ENCODE data around the gene THSD4. TPM values are rescaled to one million over a fixed set of nuclear protein-coding genes. Genes with fewer than 3 reads are reported as not detected.
A peak's percentile ranks its signal among the peaks of the same experiment; 100 is the strongest.

Gene THSD4
- total RNA-seq, 1 donor from 2014 or later: 21.1 TPM

DNA sequence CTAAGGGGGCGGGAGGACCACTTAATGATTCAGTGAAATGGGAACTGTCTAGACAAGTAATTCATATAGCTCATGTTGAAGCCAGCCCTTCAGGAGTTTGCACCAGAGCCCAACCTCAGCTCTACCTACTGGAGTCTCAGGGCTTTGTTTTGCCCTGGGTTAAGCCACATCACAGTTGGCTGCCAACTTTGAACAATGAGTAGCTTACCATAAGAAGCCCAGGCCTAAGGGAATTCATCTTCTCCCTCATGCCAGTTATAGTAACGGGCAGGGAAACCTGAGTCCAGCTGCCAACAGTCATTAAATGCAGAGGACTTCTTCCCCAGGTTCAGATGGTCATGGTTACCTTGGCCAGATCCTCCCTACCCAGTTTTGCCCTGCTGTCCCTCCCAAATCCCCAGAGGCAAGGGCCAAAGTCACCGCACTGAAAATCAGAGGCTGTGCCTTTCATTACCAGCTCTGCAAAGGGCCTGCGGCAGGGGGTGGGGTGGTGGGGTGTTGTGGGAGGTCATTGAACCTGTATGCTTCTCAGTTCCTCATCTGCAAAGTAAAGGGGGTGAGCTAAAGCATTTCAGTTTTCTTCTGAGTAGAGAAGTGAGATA, 392.9 kb downstream of the THSD4 start:
- intact Hi-C loops (cut with DNase I): no loop called here
- no peak for ATAC-seq
- no peak for DNase-seq (ENCODE audit: low spot score)

DNA sequence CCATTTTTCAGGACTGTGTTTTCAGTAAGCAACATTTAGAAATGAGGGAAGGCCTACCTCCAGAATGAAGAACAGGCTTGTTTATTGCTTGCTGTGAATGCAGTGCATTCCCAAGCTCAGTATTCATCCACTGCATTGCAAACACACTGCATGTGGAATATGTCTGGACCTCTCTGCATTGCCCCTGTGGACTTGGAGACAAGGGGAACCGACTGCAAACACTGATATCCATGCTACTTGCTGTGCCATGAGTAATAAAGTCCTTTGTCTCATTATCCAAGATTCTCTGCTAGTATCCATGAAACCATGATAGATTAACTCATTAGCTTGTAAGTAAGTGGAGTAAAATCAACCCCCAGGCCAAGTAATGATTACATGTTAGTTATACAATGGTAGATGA, 393.9 kb downstream of the THSD4 start:
- intact Hi-C loops (cut with DNase I): no loop called here
- ATAC-seq (no peak), DNase-seq (ENCODE audit: low spot score) (no peak)

DNA sequence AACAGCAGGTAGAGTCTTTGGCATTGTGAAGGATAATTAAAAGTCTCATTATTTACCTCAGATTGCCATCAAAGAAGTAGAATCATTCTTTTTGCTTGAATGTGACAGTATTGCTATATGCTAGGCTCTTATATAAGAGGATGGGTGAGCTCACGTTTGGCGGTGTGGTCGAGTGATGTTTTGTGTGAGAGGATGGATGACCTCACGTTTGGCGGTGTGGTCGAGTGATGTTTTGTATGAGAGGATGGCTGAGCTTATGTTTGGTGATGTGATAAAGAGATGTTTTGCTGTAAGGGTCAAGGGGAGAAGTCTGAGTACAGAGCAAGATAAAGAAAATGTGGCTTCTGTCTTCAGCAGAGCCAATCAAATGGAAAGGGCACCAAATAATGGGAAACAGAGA, 395.5 kb downstream of the THSD4 start:
- intact Hi-C loops (cut with DNase I): no loop called here
- ATAC-seq (no peak), DNase-seq (ENCODE audit: low spot score) (no peak)

DNA sequence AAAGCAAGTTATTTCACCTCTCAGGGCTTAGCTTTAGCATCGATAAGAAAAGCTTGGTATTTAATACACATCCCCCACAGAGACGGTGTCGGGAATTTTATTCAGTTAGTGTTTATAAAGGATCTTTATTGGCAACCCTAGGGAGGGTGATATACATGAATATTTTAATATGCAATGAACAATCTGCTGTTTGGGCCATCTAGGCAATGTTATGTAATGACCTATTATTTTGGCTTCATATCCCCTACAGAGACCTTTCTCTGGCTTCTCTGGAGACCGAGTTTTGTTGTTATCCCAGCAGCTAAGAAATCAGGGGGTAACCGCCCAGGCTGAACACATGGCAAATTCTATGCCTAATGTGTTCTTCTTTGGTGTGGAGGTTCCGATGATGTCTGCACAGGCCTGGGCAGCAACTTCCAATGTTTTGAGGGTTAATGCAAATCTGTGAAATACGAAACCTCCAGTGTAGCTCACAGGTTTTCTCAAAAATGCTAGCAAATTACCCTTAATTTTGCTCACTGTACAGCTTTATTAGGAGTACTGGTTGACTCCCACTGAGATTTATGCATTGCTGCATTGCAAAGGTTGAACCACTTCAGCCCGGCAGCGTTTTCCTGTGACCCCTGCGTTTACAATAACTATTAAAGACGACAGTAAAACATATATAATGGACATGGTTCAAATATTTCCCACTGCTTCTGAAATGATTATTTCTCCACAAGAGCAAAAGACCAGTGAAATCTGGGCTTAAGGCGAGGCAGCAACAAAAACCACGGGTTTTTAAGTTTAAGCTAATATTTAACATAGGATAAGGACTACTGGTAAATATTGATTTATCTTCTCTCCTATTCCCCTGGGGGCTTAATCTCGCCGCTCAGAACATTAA, 396.8 kb downstream of the THSD4 start:
- intact Hi-C loops (cut with DNase I): no loop called here
- no peak for ATAC-seq
- no peak for DNase-seq (ENCODE audit: low spot score)

DNA sequence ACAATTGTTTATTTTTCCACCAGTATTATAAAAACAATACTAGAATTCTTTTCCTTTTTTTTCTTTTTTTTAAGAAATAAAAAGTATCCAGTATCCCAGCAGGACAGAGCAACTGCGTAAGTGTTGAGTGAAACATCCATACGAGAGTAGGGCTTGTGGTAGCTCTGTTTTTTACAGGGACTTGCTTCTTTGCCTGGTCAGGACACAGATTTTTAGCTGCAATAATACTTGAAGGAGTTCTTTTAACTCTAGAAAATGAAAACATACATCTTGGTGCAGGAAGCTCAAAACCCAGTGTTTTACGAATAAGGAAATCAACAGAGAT, 397.4 kb downstream of the THSD4 start:
- ATAC-seq: peak; percentile 53
- intact Hi-C loops (cut with DNase I): no loop called here
- no peak for DNase-seq (ENCODE audit: low spot score)

DNA sequence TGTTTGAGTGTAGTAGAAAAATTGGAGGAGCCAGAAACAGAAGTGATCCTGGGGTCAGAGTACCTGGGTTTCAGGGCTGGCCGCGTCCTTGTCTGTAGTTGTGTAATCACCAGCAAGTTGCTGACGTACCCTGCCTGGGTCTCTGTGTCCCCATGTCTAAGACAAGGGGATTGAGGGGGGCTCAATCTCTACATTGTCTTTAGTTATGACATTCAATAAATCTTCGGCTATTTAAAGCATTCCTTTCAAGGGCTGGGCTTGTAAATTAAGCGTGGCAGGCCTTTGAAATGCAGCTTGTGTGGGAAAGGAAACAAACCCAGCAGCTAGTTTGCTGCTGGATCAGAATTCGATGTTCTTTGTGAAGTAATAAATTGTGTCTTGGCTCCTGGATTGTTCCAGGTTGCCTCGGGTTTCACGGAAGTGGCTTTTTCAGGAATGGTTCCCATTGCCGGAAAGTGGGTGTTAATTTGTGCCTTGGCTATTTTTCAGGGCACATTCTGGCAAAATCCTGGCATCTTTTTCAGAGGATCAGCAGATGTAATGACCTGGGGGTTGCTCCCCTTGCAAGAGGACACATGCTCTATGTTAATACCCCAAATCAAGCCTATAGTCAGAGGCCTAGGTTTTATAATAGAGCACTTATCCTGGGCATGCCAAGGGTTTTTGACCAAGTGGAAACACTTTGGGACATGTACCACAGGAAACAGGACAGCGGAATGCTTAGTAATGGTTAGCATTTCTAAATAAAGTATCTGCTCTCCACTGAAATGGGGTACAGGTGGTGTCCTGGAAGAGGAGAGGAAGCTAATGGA, 400.3 kb downstream of the THSD4 start:
- DNase-seq (ENCODE audit: low spot score): no peak
- ATAC-seq: peak; percentile 33
- intact Hi-C loops (cut with DNase I): no loop called here

DNA sequence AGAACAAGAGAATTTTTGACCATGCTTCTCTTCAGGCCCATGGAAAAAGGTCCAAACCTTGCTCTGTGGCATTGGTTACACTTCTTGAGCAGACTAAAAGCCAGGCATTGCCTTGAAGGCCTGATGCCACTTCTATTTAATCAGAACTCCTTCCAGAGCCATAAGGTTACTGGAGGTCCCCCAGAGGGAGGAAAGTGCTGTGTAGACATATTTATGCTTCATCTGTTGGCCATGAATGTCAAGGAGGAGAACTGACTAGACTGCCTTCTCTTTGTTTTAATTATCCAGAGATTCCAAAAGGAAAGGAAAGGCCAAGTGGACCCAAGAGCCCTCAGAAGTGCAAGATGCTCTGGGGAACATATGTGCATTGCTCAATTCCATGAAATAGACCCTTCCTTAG, 402.5 kb downstream of the THSD4 start:
- DNase-seq (ENCODE audit: low spot score): no peak
- intact Hi-C loops (cut with DNase I): no loop called here
- ATAC-seq: no peak

DNA sequence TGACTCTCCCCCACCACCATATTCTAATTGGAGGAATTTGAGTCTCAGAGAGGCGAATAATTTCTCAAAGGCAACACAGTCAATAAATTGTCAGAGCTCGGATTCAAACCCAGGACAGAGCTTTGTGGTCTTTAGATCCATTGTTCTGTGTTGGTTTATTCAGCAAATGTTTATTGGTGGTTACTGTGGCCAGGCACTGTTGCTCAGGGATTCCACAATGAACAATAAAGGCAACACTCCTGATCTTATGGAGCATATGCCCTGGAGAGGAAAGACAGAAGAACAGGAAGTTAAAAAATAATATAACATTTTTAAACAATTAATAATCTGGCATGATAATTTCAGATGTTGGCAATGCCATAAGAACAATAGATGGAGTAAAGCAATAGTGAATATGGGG, 403.4 kb downstream of the THSD4 start:
- DNase-seq (ENCODE audit: low spot score) (no peak), ATAC-seq (no peak)
- intact Hi-C loops (cut with DNase I): no loop called here

DNA sequence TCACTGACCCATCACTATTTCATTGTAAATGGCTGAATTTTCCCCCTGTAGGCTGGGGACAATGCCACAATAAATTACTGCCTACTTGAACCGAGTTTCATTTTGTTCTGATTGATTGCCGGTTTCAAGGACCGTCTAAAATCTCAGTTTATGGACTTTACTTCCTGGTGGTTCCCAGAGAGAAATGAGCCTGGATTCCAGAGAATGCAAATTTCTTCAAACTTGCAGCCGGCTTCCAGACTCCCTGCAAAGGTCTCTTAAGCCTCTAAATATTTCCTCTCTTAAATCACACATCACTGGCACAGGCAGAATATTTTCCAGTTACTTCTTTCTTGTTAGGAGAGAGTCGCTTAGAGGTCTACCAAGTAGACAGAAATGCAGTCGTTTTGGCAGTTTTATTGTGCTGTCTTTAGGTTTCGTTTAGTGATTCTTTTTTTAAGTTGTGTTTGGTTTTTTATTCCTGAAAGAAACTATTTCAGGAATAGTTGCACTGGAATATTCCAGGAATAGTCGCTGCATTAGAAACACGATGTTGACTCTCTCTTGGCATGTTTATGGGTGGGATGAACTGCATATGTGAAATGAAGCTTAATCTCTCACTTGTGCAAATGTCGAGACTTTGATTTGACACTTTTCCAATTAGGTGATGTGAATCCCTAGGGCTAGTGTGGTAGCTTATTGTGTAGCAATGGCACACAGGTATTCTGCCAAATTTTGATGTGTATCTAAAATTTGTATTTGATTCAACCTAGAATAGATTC, 411.0 kb downstream of the THSD4 start:
- intact Hi-C loops (cut with DNase I): no loop called here
- ATAC-seq (peak; percentile 59), DNase-seq (ENCODE audit: low spot score) (no peak)

DNA sequence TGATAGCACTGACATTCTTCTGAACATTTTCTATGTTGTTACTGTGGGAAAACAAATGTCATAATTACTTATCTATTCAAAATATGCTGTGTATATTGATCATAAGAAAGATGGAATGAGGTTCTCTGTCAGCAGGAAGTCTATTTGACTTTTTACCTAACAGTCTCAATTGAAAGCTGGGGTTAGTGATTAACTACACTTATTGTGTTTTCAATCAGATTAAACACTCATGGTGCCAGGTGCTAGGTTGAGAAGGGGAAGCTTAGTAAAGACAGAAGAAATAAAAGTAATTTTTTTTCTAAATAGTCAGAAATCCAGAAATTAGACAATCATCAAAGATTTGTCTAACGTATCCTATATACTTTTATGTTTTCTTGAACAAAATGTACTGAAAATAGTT, 414.1 kb downstream of the THSD4 start:
- ATAC-seq: no peak
- intact Hi-C loops (cut with DNase I): no loop called here
- no peak for DNase-seq (ENCODE audit: low spot score)

DNA sequence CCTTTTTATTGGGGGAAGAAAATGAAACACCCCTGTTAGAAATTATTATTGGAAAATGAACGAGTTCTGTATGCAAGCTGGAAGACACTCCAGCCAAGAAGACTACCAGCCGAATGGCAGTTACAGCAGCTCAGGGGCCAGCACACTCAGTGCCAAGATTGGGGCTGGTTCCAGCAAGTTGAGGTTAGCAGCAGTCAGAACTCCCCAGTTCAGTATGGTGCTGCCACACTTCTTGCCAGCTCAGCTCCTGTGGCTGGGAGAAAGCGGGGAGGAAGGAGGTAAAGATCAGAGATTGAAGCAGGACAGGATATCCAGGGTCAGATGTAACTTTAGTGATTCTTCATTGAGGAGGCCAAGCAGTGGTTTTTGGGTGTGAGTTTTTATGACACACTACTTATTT, 414.8 kb downstream of the THSD4 start:
- intact Hi-C loops (cut with DNase I): no loop called here
- no peak for ATAC-seq

DNA sequence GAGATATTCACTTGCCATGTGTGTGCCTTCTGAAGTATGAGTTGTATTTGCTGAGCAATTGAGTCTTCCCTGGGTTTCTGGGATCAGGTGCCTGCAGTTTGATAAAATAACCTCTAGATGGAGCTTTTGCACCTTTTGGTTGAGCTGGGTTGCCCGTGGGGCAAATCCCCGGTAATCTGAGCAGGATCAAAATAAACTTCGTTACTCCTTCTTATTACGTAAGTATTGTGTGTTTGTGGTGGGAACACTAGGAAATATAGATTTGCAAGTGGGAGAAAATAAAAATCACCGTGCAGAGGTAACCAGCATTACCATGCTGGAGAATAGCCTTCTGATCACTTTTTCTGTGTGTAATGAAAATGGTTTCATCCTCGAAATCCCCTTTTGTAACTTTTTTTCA, 417.7 kb downstream of the THSD4 start:
- intact Hi-C loops (cut with DNase I): no loop called here
- ATAC-seq (peak; percentile 65), DNase-seq (ENCODE audit: low spot score) (no peak)

More for the DNA sequence above, 414.8 kb downstream of the THSD4 start:
- no peak for DNase-seq (ENCODE audit: low spot score)

DNA sequence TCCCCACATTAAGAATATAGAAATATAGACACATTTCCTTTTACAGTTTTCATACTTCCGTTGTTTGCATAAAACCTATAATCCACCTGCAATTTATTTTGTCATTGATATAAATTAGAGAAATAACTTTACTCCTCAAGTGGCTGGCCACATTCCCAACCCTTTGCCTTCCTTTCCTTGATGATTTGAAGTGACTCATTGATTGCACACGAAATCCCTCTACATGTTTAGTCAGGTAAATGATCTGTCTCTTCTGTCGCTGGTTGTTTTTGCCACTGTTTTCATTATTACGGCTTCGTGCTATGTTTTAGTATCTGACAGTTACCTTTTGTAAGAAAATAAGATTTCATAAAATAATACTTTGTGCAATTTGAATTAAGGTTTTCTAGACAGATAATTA, 422.9 kb downstream of the THSD4 start:
- DNase-seq (ENCODE audit: low spot score) (no peak), ATAC-seq (no peak)

DNA sequence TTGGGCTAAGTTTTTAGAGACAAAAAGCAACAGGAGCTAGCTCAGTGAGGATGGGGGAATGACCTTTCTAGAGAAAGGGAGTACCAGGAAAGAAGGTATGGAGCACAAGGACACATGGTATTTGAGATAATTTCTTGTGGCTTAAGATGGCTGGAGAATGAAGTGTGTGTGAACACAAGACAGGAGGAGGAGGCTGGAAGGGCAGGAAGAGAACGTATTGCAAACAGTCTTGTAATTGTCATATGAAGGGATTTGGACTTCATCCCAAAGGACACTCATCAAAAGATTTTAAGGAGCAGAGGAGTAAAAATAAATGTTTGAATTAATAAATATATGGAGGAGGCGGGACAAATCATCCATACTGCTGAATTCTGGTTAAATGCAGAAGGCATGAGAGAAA, 426.5 kb downstream of the THSD4 start:
- ATAC-seq (no peak), DNase-seq (ENCODE audit: low spot score) (no peak)
- intact Hi-C loops (cut with DNase I): no loop called here

More for the DNA sequence above, 422.9 kb downstream of the THSD4 start:
- intact Hi-C loops (cut with DNase I): no loop called here

DNA sequence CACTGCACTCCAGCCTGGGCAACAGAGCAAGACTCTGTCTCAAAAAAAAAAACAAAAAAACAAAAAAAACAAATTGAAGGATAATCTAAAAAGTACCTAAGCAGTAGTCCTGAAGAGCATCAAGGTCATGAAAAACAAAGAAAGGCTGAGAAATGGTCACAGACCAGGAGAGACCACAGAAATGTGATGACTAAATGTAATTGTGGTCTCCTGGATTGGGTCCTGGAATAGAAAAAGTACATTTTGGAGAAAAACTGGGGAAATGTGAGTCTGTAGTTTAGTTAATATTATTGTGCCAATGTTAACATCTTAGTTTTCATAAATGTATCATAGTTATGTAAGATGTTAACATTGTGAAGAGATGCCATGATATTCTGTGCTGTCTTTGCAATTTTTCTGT, 427.6 kb downstream of the THSD4 start:
- intact Hi-C loops (cut with DNase I): no loop called here
- ATAC-seq (no peak), DNase-seq (ENCODE audit: low spot score) (no peak)

DNA sequence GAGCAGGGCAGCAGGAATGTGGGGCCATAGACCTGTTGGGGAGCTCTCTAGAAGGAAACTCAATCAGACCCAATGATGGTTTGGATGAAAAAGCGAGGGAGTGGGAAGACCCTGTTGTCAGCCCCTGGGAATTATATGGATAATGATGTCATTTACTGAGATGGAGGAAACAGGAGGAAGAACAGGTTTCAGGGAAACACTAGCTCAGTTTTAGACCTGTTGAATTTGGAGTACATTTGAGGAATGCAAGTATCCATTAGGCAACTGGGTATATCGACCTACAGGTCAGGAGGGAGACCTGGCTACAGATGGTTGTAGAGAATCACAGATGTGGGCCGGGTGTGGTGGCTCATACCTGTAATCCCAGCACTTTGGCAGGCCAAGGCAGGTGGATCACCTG, 428.1 kb downstream of the THSD4 start:
- DNase-seq (ENCODE audit: low spot score) (no peak), ATAC-seq (no peak)
- intact Hi-C loops (cut with DNase I): no loop called here

DNA sequence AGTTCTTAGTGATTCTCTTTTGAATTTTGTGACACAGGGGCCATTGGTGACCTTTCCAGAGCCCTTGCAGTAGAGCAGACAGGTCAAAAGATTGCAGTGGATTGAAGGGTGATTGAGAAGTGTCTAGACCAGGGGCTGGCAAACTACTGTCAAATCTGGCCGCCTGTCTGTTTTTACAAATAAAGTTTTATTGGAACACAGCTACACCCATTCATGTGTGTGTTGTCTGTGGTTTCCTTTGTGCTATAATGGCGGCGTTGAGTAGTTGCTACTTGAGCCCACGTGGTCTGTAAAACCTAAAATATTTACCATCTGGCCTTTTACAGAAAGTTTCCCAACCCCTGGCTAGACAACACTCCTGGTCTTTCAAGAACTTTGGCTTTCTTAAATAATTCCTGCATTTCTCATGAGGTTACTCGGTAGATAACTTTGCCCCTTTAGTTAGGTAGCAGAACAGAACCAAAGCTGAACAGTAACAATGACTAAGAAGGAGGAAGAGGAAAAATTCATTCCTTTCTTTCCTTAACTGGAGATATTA, 430.0 kb downstream of the THSD4 start:
- intact Hi-C loops (cut with DNase I): no loop called here
- DNase-seq (ENCODE audit: low spot score): no peak
- ATAC-seq: no peak

DNA sequence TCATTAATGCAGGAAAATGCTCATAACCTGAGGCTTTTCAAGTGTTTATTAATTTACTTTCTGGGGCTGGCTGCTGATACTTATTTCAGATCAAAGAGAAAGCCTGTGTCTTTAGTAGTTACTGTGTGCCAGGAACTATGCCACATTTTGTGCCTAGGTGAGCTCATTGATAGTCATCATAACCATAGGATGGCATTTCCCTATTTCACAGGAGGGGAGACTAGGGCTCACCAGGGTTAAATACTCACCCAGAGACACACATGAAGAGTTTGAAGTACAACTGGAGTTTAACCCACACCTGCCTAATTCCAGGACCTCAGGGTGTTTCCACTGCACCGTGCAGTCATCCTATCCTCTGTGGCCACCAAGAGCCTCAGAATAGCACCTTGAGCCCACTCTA, 430.7 kb downstream of the THSD4 start:
- intact Hi-C loops (cut with DNase I): no loop called here
- ATAC-seq: no peak
- DNase-seq (ENCODE audit: low spot score): no peak

DNA sequence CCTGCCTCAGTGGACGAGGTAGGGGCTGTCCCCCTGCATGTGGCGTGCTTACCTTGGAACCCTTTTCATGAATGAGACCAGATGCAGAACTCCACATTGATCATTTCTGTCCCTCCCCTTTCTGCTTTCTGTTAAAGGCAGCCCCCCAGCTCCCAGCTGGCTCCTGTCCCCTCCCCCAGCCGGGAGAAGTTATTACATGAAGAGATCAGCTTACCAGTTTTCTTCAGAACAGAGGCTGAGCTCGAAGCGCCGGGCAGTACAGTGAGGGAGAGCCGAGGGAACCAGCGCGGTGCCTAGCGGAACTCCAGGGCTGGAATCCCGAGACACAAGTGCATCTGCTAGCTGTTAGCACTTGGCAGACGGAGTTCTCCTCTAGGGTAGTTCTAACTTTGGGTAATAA, 431.7 kb downstream of the THSD4 start:
- intact Hi-C loops (cut with DNase I): no loop called here
- DNase-seq (ENCODE audit: low spot score): peak; percentile 67
- ATAC-seq: peak; percentile 80
